Muscle of back (tissue), 11 donors: ENCODE measurements around the gene TIMM22. TPM values are rescaled to one million over a fixed set of nuclear protein-coding genes. Genes with fewer than 3 reads are reported as not detected.

ENCODE experiments used
- DNase-seq, 3 donors: peaks; one replicate each; pipeline versions ENCODE4 v3.0.0 to v3.0.0-alpha.2; 2013
- polyA plus RNA-seq, 10 donors: library from polyadenylated mRNA; unstranded; fragments of 120-200 nt; gene quantifications; one replicate each; pipeline ENCODE4 v1.2.1, GENCODE V29; 2013; ENCODE audit not compliant: insufficient read length in 10 of 10

TIMM22 gene
- polyA plus RNA-seq, 10 donors: 11.8 to 16.4 (median 14.1) TPM

GRCh38 chr17:1000597-1001461 lies 3.9 kb downstream of the TIMM22 start:
- peak in 2 of 3 donors; percentile 73 to 76 for DNase-seq

DNA sequence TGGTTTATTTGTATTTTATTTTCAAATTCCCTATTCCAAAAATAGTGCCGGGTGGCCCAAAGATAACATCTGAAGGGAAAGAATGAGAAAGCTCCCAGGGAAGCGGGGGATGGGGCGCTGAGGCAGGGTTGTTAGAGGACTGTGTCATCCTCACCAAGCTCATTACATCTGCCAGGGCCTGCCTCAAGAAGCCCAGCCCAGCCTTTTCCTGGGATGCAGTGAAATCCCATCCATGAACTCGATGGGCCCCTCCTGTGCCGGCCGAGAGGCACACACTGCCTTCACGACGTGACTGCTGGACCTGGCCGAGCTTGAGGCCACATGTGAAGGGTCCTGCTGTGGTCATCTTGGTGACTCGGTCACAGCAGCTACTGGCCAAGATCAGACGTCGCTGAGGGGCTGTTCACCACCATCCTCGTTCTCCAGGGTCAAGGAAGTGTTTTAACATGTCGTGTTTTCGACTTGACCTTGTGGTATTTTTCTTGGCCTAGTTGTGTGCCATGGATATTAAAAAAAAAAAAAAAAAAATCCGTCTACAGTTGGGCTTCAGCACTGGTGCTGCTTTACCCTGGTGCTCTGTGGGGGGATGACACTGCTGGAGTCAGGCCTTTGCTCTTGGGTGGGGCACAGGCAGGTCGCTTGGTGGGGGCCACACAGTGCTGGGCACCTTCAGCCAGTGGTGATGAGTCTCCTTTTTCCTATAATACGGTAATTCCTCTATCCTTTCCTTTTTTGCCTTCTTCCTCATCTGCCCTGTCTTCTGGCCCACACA lies 4.9 kb downstream of the TIMM22 start:
- DNase-seq: peak in 2 of 3 donors; percentile 22 to 54

GRCh38 chr17:1002412-1002753 lies 5.5 kb downstream of the TIMM22 start:
- DNase-seq: peak in 1 of 3 donors; percentile 40

DNA sequence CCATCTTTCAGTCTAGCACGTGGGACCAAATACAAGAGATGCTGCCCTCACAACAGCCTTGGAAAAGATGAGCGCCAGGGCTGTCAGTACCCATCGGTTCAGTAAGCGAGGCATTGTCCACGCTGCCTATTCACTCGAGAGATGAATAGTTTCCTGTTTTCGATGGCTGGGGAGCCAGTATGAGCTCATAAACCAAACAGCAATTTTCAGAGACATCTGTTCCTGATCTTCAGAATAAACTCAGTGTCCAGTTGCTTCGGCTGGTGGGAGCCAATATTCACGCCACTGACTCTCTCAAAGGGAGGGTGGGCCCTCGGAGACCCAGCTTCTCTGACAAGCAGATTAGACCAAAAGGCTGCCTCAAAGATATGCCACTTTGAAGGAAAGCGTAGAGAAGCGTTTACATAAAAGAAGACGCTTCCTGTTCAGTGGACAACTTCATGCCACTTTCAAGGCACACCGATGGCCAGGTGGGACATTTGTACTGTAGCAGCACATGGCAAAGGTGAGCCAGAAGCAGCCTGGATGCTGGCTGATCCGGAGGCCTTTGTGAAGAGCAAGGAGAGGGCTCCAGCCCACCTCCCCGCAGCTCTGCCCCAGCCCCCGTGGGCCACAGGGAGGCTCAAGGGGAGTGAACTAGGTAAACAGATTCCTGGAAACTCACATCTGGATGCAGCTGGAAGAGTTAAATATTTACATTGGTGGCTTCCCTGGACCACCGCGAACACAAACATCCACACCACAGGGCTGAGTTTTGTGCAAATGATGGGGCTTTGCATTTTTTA lies 6.0 kb downstream of the TIMM22 start:
- peak in 2 of 3 donors; percentile 55 to 65 for DNase-seq

DNA sequence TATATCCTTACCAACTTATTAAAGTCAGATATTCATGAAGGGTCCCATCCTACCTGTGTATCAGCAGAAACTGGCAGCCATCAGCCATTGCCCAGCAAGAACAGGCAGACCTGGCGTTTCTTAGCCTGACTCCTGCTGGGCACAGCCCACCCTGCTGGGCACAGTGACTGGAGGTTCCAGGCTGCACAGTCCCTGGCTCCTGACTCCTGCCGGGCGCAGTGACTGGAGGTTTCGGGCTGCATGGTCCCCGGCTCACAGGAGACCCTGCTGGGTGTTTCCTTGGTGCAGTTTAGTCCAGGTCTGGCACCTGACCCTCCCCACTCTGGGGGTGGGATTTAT lies 6.7 kb downstream of the TIMM22 start:
- no peak for DNase-seq

- peak in 1 of 3 donors; percentile 27 for DNase-seq
Measured at GRCh38 chr17:1003972-1004768, 7.2 kb downstream of the TIMM22 start.

DNA sequence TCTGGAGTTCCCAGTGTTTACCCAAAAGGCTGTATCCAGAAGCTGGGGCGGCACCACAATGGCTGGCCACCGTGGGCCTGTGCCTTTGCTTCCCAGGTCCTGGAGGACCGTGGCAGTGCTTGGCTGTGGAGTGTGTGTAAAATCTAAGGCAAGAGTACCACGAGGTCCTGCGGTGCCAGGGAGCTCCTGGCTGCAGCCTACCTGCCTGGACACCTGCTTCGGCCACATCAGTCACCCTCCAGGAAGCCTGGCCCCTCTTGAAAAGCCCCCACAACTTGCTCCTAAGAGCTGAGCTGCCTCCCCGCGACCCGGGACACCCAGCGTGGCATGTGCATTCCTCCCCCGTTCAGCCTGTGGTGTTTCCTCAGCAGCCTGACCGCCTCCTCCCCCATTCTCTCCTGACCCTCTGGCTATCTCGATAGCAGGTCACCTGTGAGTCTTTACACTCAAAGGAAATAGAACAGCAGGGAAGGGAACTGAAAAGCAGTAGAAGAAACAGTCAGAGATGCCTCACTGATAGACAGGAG lies 7.9 kb downstream of the TIMM22 start:
- DNase-seq: no peak

GRCh38 chr17:1005361-1005946 lies 8.5 kb downstream of the TIMM22 start:
- peak in 2 of 3 donors; percentile 77 to 79 for DNase-seq

DNA sequence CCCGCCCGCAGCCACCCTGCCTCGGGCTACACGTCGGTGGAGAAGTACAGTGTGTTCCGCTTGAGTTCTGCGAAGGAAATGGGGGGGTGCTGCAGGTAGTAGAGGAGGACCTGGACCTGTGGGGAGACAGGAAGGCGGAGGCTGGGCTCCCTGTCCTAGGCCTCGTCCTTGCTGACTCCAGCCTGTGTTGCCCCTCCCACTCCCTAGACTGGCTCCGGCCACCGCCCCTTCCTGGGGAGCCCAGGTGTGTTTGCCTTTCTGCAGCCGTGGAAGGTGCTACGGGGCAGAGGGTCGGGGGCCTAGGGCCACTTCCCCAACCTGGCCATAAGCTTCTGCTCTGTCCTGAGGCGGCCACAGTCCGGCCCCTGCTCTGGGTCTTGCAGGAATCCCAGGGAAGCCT lies 9.1 kb downstream of the TIMM22 start:
- peak in 1 of 3 donors; percentile 23 for DNase-seq

DNA sequence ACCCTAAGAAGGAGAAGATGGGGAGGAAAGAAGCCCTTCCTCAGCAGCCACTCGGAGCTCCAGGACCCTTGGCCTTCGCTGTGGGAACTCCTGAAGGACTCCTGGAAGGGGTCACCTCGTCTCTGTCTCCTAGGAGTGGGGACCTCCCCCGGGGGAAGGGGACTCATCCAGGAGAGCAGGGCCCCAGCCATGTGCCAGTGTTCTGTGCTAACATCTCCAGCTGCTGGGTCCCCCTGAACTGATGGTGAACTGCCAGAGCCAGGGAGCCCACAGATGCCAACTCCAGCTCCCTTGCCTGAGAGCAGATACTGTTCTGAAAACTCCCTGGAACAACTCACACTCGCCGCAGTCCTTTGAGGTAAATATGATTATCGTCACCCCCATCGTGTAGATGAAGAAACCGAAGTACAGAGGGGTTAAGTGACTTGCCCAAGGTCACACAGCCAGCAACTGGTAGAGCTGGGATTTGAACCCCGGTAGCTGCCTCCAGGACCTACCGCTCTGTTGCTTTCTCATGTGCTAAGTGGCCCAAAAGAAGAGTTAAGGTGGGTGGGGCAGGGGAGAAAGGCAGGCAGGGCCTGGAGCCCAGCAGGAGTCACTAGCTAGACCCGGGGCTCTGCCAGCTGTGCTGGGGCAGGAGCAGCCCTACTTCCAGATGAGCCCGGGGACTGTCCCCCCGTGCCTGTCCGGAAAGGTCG lies 10.5 kb downstream of the TIMM22 start:
- no peak for DNase-seq

- DNase-seq: peak in 2 of 3 donors; percentile 84 to 90
Measured at GRCh38 chr17:1008008-1008761, 11.3 kb downstream of the TIMM22 start.

DNA sequence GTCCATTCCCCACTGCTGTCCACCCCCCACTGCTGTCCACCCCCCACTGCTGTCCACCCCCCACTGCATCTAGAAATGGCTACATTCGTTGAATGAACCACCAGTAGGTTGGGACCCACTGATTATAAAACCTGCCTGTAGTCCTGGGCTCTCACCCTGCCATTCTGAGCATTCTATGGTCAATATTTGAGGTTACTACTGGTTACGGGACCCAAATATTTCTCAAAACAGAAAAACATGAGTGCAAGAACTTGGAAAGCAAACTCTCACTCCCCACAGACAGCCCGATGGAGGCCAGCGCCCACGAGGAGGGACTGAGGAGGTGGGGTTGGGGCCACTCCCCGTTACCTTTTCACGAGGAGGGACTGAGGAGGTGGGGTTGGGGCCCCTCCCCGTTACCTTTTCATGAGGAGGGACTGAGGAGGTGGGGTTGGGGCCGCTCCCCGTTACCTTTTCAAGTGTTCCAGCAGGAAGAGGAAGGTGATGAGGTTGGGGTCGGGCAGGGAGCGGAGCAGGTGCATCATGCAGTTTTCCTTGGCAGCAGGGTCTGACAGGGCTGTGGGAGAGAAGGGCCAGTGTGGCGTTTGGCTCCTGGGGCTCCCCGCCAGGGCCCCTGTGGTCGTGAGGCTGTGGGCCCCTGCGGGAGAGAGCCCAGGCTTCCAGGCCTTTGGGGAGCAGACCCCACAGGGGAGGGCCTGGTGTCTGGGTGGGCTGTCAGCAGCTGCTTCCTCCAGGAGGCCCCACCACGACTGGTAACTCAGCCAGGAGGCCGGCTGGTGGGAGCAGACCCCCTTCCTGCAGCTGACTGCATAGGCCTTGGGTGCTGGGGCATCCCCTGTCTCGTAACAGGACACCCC lies 12.5 kb downstream of the TIMM22 start:
- DNase-seq: no peak

DNA sequence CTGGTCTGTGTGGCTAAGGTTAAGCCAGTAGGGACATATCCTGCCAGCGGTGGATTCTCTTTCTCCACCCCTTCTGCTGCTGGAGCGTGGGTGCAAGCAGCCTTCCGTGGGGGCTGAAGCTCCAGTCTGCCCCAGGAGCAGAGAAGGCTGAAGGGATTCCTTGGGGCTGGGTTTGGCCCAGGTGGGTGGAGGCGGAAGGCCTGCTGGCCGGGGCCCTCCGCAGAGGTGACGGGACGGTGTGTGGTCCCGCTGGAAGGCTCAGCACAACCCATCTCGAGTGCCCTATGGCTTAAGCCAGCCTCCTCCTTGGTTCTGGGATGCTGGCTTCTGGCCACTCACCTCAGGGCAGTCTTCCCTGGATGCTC lies 13.1 kb downstream of the TIMM22 start:
- no peak for DNase-seq

DNA sequence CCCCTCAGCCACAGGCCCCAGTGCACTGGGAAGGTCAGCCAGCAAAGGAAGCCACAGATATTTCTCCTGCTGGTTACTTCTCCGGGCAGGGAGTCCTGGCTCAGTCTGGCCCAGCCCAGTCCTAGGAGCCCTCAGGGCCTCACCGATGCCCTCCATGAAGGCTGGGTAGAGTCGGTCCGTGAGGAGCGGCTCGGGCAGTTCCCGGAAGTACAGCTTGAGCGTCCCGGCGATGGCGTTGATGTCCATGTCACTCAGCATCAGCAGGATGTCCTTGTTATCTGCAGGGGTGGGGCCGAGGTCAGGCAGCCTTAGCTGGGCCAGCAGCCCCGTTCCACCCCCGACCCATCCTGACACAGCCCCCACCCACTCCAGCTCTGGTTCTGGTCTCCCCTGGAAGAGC lies 13.7 kb downstream of the TIMM22 start:
- no peak for DNase-seq

GRCh38 chr17:1011138-1011537 lies 14.2 kb downstream of the TIMM22 start:
- no peak for DNase-seq

DNA sequence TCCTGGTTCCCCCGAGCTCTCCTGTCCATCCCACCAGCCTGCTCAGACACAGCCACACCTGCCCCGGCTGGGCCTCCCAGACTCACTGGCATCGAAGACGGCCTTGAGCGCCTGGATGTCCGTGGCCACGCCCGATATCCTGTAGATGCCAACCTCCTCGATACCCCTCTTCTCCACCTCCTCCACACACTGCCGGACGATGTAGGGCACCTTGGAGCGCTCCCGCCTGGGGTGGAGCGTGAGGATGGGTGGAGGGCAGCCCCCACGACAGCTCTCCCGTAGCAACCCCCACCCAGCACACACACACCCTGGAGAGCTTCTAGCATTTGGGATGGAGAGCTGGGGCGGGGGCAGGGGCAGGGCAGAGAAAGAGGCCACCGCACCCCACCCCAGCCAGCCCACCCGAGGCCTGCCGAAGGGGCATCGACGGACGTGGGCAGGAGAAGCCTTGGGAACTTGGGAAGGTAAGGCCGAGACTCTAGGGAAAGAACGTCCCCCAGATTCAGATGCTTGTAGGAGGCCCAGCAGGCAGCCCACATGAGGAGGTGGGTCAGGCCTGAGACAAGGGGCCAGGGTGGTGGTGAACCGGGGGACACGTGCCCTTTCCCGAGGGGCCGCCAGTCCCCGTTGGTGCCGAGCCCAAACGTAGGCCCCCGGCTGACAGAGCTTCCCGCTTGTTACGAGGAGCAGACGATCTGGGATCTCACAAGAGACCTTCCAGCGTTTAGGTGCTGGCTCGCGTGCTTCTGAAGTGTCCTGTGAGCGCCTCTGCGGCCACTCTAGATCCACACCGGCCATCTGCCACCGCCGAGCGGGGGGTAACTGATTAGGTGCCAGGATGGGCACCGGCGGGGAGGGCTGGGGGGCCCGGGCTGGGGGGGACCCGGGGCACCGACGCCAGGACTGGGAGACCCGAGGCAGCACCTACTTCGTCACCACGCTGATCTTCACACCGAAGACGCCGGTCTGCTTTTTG lies 15.1 kb downstream of the TIMM22 start:
- DNase-seq: no peak
